ENCODE measurements around the gene NUP188. TPM values are rescaled to one million over a fixed set of nuclear protein-coding genes. Genes with fewer than 3 reads are reported as not detected.

The NUP188 gene
- total RNA-seq, 2 donors from 2014 or later = 34.6 to 88.6 TPM

DNA sequence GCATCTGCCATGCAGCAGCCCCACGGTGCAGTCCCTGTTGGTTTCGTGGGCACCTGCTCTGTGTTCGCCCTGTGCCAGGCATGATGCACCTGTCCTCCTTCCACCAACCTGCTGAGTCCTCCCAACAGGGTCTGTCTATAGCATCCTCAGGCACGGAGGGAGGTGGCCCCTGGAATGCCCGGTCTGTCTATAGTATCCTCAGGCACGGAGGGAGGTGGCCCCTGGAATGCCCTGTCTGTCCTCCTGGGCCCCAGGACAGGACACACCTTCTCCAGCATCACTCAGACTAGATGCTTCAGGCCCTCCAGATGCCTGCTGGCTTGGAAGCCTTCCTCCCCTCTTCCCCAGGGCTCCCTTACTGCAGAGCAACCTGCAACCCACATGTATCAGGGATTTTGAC lies 36.6 kb upstream of the NUP188 start:
- Histone ChIP-seq H3K36me3 (peaks cover 15 to 20% of the 10 kb centered on the region in 2 donors), H3K4me3 (no peak overlapping the region), H3K4me1 (replicated peaks) (peaks cover 28% of the 10 kb centered on the region), H3K9me3 (no peaks in the 10 kb centered on the region), H3K27ac (peak overlapping the region; percentile 69 to 70), H3K27me3 (replicated peaks; ENCODE audit: insufficient read depth) (no peaks in the 10 kb centered on the region)
- 88% methylated on average over 6 of the region's 6 CpGs for WGBS
- TF ChIP-seq, protein P1, sequence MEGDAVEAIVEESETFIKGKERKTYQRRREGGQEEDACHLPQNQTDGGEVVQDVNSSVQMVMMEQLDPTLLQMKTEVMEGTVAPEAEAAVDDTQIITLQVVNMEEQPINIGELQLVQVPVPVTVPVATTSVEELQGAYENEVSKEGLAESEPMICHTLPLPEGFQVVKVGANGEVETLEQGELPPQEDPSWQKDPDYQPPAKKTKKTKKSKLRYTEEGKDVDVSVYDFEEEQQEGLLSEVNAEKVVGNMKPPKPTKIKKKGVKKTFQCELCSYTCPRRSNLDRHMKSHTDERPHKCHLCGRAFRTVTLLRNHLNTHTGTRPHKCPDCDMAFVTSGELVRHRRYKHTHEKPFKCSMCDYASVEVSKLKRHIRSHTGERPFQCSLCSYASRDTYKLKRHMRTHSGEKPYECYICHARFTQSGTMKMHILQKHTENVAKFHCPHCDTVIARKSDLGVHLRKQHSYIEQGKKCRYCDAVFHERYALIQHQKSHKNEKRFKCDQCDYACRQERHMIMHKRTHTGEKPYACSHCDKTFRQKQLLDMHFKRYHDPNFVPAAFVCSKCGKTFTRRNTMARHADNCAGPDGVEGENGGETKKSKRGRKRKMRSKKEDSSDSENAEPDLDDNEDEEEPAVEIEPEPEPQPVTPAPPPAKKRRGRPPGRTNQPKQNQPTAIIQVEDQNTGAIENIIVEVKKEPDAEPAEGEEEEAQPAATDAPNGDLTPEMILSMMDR (IDR thresholded peaks at IDR 0.05) = no peak
- no peak for TF ChIP-seq POLR2AphosphoS5 (IDR thresholded peaks at IDR 0.05)
- TF ChIP-seq POLR2A (IDR thresholded peaks at IDR 0.05) = no peak
- no peak for DNase-seq (ENCODE audit: low spot score)
- intact Hi-C loops (cut with DNase I) = no loop called here

DNA sequence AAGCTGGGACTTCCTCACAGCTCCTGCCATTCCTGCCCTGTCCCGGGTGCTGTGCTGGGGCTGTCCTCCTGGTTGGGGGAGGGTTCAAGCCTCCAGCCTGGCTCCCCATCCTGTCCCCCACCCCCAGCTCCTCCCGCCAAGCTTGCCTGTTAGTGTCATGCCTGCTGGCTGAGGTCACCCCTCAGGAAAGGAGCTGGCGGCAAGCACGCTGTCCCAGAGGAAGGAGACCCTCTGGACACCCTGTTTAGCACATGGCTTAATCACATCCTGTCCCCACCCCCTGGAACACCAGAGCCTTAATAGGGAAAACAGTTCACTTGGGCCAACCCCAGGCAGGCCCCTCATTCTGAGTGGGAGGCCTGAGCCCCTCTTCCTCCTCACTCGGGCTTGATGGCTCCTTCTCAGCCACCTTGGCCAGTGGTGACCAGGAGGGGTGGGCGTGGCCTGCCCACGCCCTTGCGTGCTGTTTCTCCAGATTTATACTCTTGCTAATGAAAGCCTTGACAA lies 35.9 kb upstream of the NUP188 start:
- no peak for DNase-seq (ENCODE audit: low spot score)
- intact Hi-C loops (cut with DNase I) = no loop called here
- H3K27ac ChIP-seq = peak overlapping the region; percentile 69 to 70
- H3K36me3 ChIP-seq = peaks cover 15 to 20% of the 10 kb centered on the region in 2 donors
- TF ChIP-seq POLR2AphosphoS5 (IDR thresholded peaks at IDR 0.05) (peak; percentile 29), POLR2A (IDR thresholded peaks at IDR 0.05) (no peak)
- no peaks in the 10 kb centered on the region for H3K9me3 ChIP-seq
- H3K4me3 ChIP-seq = no peak overlapping the region
- WGBS = 37% methylated on average over 7 of the region's 8 CpGs
- no peaks in the 10 kb centered on the region for H3K27me3 ChIP-seq (replicated peaks; ENCODE audit: insufficient read depth)
- H3K4me1 ChIP-seq (replicated peaks) = peaks cover 35% of the 10 kb centered on the region

DNA sequence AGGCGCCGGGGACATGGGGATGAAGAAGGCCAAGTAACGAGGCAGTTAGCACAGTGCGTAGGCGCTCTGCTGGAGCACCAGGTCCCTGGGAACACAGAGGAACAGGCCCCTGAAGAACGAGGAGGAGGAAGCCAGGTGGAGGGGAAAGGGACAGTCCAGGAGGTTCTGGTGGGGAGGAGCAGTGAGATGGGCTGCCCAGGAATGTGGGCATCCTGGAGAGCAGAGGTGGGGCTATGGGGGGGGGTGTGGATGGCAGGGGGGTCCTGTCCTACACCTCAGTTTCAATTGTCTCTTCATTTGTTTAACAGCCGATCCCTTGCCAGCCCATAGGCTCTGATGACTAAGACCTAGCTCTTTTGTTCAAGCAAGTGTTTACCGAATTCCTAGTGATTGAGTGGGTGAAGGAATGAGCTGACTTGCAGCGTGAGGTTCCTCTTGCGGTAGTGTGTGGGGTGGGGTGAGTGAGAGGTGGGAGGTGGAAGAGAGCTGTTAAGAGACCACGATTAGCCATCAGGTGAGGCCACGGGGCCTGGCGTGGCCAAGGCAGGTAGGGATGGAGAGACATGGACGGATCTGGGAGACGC lies 35.1 kb upstream of the NUP188 start:
- H3K4me1 ChIP-seq (replicated peaks) = peaks cover 38% of the 10 kb centered on the region
- no peaks in the 10 kb centered on the region for H3K27me3 ChIP-seq (replicated peaks; ENCODE audit: insufficient read depth)
- H3K9me3 ChIP-seq = no peaks in the 10 kb centered on the region
- no peak overlapping the region for H3K4me3 ChIP-seq
- TF ChIP-seq, protein P1 (IDR thresholded peaks at IDR 0.05) = no peak
- TF ChIP-seq POLR2A (IDR thresholded peaks at IDR 0.05) = peak; percentile 51
- peak; percentile 57 for TF ChIP-seq POLR2AphosphoS5 (IDR thresholded peaks at IDR 0.05)
- H3K36me3 ChIP-seq = peaks cover 14 to 20% of the 10 kb centered on the region in 2 donors
- 50% methylated on average over 15 of the region's 15 CpGs for WGBS
- peak overlapping the region; percentile 69 to 70 for H3K27ac ChIP-seq
- intact Hi-C loops (cut with DNase I) = no loop called here
- DNase-seq (ENCODE audit: low spot score) = no peak

DNA sequence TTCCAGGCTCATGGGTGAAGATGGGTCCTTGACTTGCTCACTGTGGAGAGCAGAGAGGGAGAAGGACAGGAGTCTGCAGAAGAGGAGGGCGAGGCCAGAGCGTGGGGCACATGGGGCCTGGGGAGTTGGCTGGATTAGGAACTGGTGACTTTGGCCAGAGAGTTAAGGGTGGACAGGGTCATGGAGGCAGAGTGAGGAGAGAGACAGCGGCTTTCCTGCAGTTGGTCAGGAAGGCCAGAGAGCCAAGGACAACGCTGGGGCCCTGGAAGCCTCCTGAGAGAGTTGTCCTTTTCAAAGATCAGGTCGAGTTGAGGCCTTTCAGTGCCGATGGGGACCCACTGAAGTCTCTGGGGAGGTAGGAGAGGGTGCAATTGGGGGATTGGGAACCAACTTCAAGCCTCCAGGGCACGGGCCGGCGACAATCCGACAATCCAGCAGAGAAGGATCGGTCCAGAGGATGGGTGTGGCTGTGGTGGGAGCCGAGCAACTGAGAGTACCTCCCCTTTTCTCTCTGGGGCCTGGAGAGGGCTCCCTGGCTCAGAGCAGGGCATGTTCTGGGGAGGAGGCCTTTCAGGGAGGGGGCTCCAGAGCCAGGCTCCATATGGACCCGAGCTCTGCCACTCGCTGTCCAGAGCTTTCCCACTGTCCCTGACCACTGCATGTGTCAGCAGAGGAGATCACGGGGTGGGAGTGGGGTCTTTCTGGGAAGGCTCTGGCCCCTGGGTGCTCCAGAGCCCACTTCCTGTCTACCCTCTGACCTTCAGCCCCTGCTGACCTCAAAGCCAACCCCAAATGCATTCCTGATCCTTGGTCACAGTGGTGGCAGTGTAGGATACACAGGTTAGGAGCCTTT lies 34.2 kb upstream of the NUP188 start:
- WGBS = 72% methylated on average over 15 of the region's 15 CpGs
- Histone ChIP-seq H3K36me3 (peaks cover 5 to 17% of the 10 kb centered on the region in 2 donors), H3K9me3 (no peaks in the 10 kb centered on the region), H3K27me3 (replicated peaks; ENCODE audit: insufficient read depth) (no peaks in the 10 kb centered on the region), H3K4me3 (no peak overlapping the region), H3K27ac (peak overlapping the region; percentile 69 to 70), H3K4me1 (replicated peaks) (peaks cover 38% of the 10 kb centered on the region)
- intact Hi-C loops (cut with DNase I) = no loop called here
- TF ChIP-seq, protein P1 (IDR thresholded peaks at IDR 0.05) = no peak
- TF ChIP-seq POLR2A (IDR thresholded peaks at IDR 0.05) (no peak), POLR2AphosphoS5 (IDR thresholded peaks at IDR 0.05) (no peak)
- DNase-seq (ENCODE audit: low spot score) = no peak

DNA sequence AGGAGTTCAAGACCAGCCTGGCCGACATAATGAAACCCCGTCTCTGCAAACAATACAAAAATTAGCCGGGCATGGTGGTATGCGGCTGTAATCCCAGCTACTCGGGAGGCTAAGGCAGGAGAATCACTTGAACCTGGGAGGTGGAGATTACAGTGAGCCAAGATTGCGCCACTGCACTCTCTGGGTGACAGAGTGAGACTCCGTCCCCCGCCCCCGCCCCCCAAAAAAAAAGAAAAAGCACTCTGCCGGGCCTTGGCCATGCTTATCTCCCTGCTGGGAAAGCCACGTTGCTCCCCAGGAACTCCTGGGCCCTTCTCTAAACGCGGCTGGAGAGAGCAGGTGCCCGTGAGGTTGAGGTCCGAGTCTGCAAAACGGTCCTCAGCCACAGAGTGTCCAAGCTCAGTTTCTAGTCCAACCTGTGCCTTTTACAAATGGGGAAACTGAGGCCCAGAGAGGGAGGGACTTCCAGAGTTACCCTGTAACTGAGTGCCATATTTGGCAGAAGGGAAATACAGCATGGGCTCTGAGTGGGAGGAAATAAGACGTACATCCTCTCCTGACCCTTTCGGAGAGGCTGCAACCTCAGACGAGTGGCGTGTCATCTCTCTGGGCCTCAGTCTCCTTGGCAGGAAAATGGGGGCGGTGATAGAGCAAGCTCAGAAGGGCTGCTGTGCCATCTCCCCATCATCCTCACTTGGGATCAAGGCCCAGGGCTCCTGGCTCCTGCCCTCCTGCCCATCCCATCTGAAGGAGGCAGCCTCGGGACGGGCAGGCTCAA lies 33.3 kb upstream of the NUP188 start:
- 79% methylated on average over 23 of the region's 23 CpGs for WGBS
- no peak overlapping the region for H3K4me3 ChIP-seq
- TF ChIP-seq POLR2A (IDR thresholded peaks at IDR 0.05) = no peak
- TF ChIP-seq, protein P1 (IDR thresholded peaks at IDR 0.05) = no peak
- TF ChIP-seq POLR2AphosphoS5 (IDR thresholded peaks at IDR 0.05) = no peak
- intact Hi-C loops (cut with DNase I) = no loop called here
- DNase-seq (ENCODE audit: low spot score) = no peak
- H3K9me3 ChIP-seq = no peaks in the 10 kb centered on the region
- H3K27me3 ChIP-seq (replicated peaks; ENCODE audit: insufficient read depth) = no peaks in the 10 kb centered on the region
- peak overlapping the region; percentile 69 to 70 for H3K27ac ChIP-seq
- peaks cover 0 to 8% of the 10 kb centered on the region in 2 donors for H3K36me3 ChIP-seq
- peaks cover 38% of the 10 kb centered on the region for H3K4me1 ChIP-seq (replicated peaks)
